GM12878 (cell line): Measurements from ENCODE around the gene PHYKPL. TPM values are rescaled to one million over a fixed set of nuclear protein-coding genes. Genes with fewer than 3 reads are reported as not detected.

Experiments
- ATAC-seq: fragments of 200-7000 bp; cut with Tn5 transposase; 3 replicates; pipeline ENCODE4 v1.9.1; 2020; ENCODE audit warnings: mild to moderate bottlenecking, moderate library complexity
- BruUV-seq: library from RNA; stranded (reverse); fragments of 400-500 nt; replicated peaks from 2 replicates; lab custom pipeline; 2021; lab: Mats Ljungman, UMichigan
- CTCF ChIA-PET: fragments of 300-600 bp; sonication (Branson Sonifier 250); formaldehyde crosslinking; extraction: SDS; loops from one replicate; lab custom pipeline; 2021; ENCODE audit warnings: inconsistent platforms; lab: Yijun Ruan, JAX
- POLR2A ChIA-PET: fragments of 350-600 bp; formaldehyde crosslinking; extraction: SDS; loops from one replicate; lab custom pipeline; 2021; ENCODE audit warnings: inconsistent platforms; lab: Charles Lee
- RAD21 ChIA-PET: fragments of 300-600 bp; sonication (Branson Sonifier 250); formaldehyde crosslinking; loops from one replicate; lab custom pipeline; 2023; ENCODE audit warnings: antibody characterized with exemption; ENCODE audit not compliant: unreplicated experiment; lab: Charles Lee
- SMC1A ChIA-PET: fragments of 300-600 bp; sonication (Branson Sonifier 250); formaldehyde crosslinking; loops from one replicate; lab custom pipeline; 2023; ENCODE audit not compliant: unreplicated experiment, uncharacterized antibody; lab: Charles Lee
- DNase-seq: peaks from one replicate; pipeline ENCODE4 v3.0.0-alpha.2; 2011; ENCODE audit warnings: low read depth, low spot score
- FAIRE-seq: peaks from 3 replicates; lab custom pipeline; 2011; peaks lifted over from hg19 to GRCh38; lab: Jason Lieb, UNC
- H2AFZ ChIP-seq: 2 replicates; pipeline ENCODE4 v1.6.0; 2011; ENCODE audit warnings: low read depth, low read length, control low read depth; ENCODE audit not compliant: control insufficient read depth
- H3K27ac ChIP-seq: 2 replicates; pipeline ENCODE4 v1.5.1; 2011; ENCODE audit warnings: control low read depth; ENCODE audit not compliant: control insufficient read depth, insufficient read depth
- H3K27me3 ChIP-seq, 2 experiments: replicated peaks in 1 of 2; 2 replicates each; pipeline versions ENCODE4 v1.6.0 to v1.6.1; 2011; ENCODE audit warnings: low read length in 1 of 2; ENCODE audit not compliant: control insufficient read depth in 2 of 2, insufficient read depth in 2 of 2
- H3K36me3 ChIP-seq, 2 experiments: 2 replicates each; pipeline ENCODE4 v1.5.1; 2011; ENCODE audit warnings: low read length in 1 of 2; ENCODE audit not compliant: control insufficient read depth in 2 of 2, insufficient read depth in 2 of 2
- H3K4me1 ChIP-seq: 2 replicates; pipeline ENCODE4 v1.6.1; 2011; ENCODE audit warnings: mild to moderate bottlenecking, low read length, moderate library complexity, mixed read lengths; ENCODE audit not compliant: control insufficient read depth, insufficient read depth
- H3K4me2 ChIP-seq: 2 replicates; pipeline ENCODE4 v1.6.0; 2011; ENCODE audit warnings: control low read depth; ENCODE audit not compliant: control insufficient read depth, insufficient read depth
- H3K4me3 ChIP-seq: fragments of 200-600 bp; sonication (generic); 2 replicates; pipeline ENCODE4 v1.5.1; 2016
- H3K79me2 ChIP-seq: 2 replicates; pipeline ENCODE4 v1.6.0; 2011; ENCODE audit warnings: low read length; ENCODE audit not compliant: control insufficient read depth, insufficient read depth
- H3K9ac ChIP-seq: 2 replicates; pipeline ENCODE4 v1.8.0; 2011; ENCODE audit warnings: low read length, control low read depth, mixed read lengths; ENCODE audit not compliant: control insufficient read depth, insufficient read depth
- H3K9me3 ChIP-seq: replicated peaks from 3 replicates; pipeline ENCODE4 v1.5.1; 2011; ENCODE audit warnings: mild to moderate bottlenecking, low read length; ENCODE audit not compliant: control insufficient read depth, insufficient read depth
- H4K20me1 ChIP-seq: 2 replicates; pipeline ENCODE4 v1.6.0; 2011; ENCODE audit not compliant: control insufficient read depth, insufficient read depth
- CBX5 ChIP-seq: sonication (generic); IDR thresholded peaks from 2 replicates; pipeline ENCODE4 v1.6.1; 2016; ENCODE audit warnings: low read depth, moderate library complexity, mild to moderate bottlenecking, inconsistent platforms
- CHD4 ChIP-seq: fragments of 200-600 bp; sonication (generic); IDR thresholded peaks from 2 replicates; pipeline ENCODE4 v1.6.1; 2016; ENCODE audit warnings: mild to moderate bottlenecking
- CREM ChIP-seq: IDR thresholded peaks from 2 replicates; pipeline ENCODE4 v1.6.1; 2014; ENCODE audit warnings: antibody characterized with exemption, low read depth
- ESRRA ChIP-seq: IDR thresholded peaks from 2 replicates; pipeline ENCODE4 v1.6.1; 2012; ENCODE audit warnings: mild to moderate bottlenecking, low read length, improper control_type of control experiment
- NR2C1 ChIP-seq: fragments of 450-650 bp; IDR thresholded peaks from 2 replicates; pipeline ENCODE4 v1.6.1; 2017; ENCODE audit warnings: antibody characterized with exemption, mild to moderate bottlenecking, moderate library complexity
- NR2C2 ChIP-seq: IDR thresholded peaks from 2 replicates; pipeline ENCODE4 v1.6.1; 2011; ENCODE audit warnings: borderline replicate concordance, low read depth; ENCODE audit not compliant: control insufficient read depth, insufficient read length
- SIN3A ChIP-seq: IDR thresholded peaks from 2 replicates; pipeline ENCODE4 v1.6.1; 2012; ENCODE audit warnings: low read depth, low read length, improper control_type of control experiment
- SIX5 ChIP-seq: IDR thresholded peaks from 2 replicates; pipeline ENCODE4 v1.6.1; 2011; ENCODE audit warnings: mild to moderate bottlenecking, low read depth, low read length, moderate library complexity; ENCODE audit not compliant: severe bottlenecking
- SMAD1 ChIP-seq: fragments of 450-650 bp; IDR thresholded peaks from 2 replicates; pipeline ENCODE4 v1.6.1; 2018; ENCODE audit warnings: mild to moderate bottlenecking, low read depth; ENCODE audit not compliant: partially characterized antibody
- ZNF384 ChIP-seq: IDR thresholded peaks from 2 replicates; pipeline ENCODE4 v1.6.1; 2012; ENCODE audit warnings: low read depth, mild to moderate bottlenecking, low read length, improper control_type of control experiment, borderline replicate concordance
- WGBS: methylation state at CpG from one replicate; pipeline ENCODE4 v1.1.6; 2016; ENCODE audit warnings: low lambda C conversion rate; ENCODE audit not compliant: insufficient replicate concordance, insufficient coverage; ENCODE audit errors: missing lambda C conversion rate; 5-methylcytosine and 5-hydroxymethylcytosine counted together
- in situ Hi-C: fragments of 300-500 bp; cut with MboI; formaldehyde crosslinking; loops from 9 replicates; pipeline ENCODE4 v1.14.3; 2018; ENCODE audit warnings: mixed read lengths
- intact Hi-C: fragments of 100-400 bp; cut with micrococcal nuclease; formaldehyde crosslinking; loops from one replicate; pipeline ENCODE4 v1.14.2; 2022; ENCODE audit not compliant: unreplicated experiment
- polyA plus RNA-seq, 11 experiments: library from polyadenylated mRNA; depleted of rRNA in 4 of 11; unstranded in 6 of 11; stranded (reverse) in 5 of 11; fragments of >200 nt; fragmentation: Nextera tagmentation in 4 of 11; fragmentation: Illumina TruSeq in 1 of 11; extraction: Ambion mirVana in 4 of 11; extraction: Trizol in 1 of 11; gene quantifications; 1 replicate in 1 of 11; 2 replicates in 10 of 11; pipeline versions ENCODE4 v1.2.1 to v1.2.3, GENCODE V29; 2011 to 2016; ENCODE audit warnings: inconsistent platforms in 2 of 11, missing spikeins in 2 of 11, low read depth in 1 of 11
- total RNA-seq, 4 experiments: library from RNA; depleted of rRNA in 3 of 4; stranded (reverse); fragments of >200 nt in 3 of 4; fragmentation: Illumina TruSeq in 1 of 4; extraction: Trizol in 1 of 4; gene quantifications; 2 replicates each; pipeline versions ENCODE4 v1.2.1 to v1.2.3, GENCODE V29; 2013 to 2021

Gene PHYKPL
- total and polyA plus RNA-seq, 10 of the 15 experiments (the other 5 are each of a cell fraction or from before 2014, with no cell fraction given) = 4.5 to 53.9 (median 25.6) TPM

DNA sequence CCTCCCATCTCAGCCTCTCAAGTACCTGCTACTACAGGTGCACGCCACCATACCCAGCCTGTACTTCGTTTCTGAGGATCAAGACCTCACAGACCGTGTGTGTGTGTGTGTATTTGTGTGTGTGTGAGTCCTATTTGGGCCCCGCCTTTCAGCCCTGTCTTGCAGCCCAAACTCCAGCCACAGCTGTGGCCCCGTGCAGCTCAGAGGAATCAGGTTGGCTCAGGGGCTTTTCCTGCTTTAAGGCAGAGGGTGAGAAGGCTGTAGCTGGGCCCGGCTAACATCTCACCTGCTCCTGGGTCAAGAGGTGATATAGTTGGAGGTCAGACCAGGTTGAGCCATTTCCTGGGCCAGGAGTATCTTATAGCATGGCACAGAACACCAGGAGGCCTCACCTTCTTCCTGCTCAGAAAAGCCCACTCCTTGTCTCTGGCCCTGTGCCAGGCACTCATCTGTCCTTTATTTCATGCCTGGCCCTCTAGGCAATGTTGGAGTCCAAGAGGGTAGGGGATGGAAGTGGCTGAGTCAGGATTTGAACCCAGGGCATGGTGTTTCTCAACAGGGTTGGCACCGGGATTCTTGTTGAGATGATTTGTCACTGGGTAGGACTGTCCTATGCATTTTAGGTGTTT is 1.6 kb upstream of the PHYKPL start:
- CTCF ChIA-PET = interaction anchor here (0.6 to 1.4 kb wide), 14 partner anchors 9 to 1262 kb away, joined by 3 to 6 read pairs (median 4); partner anchors contain the start of gene HNRNPAB
- peaks cover 42% of the 10 kb centered on the region for H3K4me1 ChIP-seq
- no peak for ATAC-seq
- TF ChIP-seq SMAD1 = no peak
- no peak for TF ChIP-seq NR2C2
- TF ChIP-seq CREM = no peak
- TF ChIP-seq SIX5 = no peak
- TF ChIP-seq SIN3A = no peak
- TF ChIP-seq ESRRA = no peak
- TF ChIP-seq CHD4 = no peak
- TF ChIP-seq NR2C1 = no peak
- TF ChIP-seq ZNF384 = no peak
- TF ChIP-seq CBX5 = no peak
- TF ChIP-seq, all 136 proteins: peak for 0
- no TSS peak for BruUV-seq
- H3K27me3 ChIP-seq = no peaks in the 10 kb centered on the region
- no peak overlapping the region; the same call in 1 of the 2 replicates for H2AFZ ChIP-seq
- DNase-seq (no peak), FAIRE-seq (no peak)
- no peak overlapping the region for H3K9ac ChIP-seq
- H3K4me3 ChIP-seq = no peak overlapping the region
- H4K20me1 ChIP-seq = no peaks in the 10 kb centered on the region
- in situ Hi-C loops (no loop called here), intact Hi-C loops (loop anchor here (2.0 kb wide), 1 partner anchor 317 kb away; no protein-coding TSS in a partner anchor)
- SMC1A ChIA-PET = interaction anchor here (0.9 to 1.8 kb wide), 3 partner anchors 18 to 318 kb away, joined by 3 to 4 read pairs (median 3); no protein-coding TSS in a partner anchor
- POLR2A ChIA-PET = interaction anchor here (0.7 kb wide), 1 partner anchor 1746 kb away, joined by 3 read pairs; no protein-coding TSS in a partner anchor
- no peaks in the 10 kb centered on the region for H3K9me3 ChIP-seq
- RAD21 ChIA-PET = interaction anchor here (0.8 to 1.0 kb wide), 2 partner anchors 17 to 227 kb away, joined by 3 read pairs; no protein-coding TSS in a partner anchor
- WGBS = 68% methylated on average over 7 of the region's 7 CpGs
- H3K79me2 ChIP-seq = peaks cover 29% of the 10 kb centered on the region
- no peak overlapping the region for H3K4me2 ChIP-seq
- H3K36me3 ChIP-seq = peaks cover 0 to 1% of the 10 kb centered on the region in 2 experiments
- H3K27ac ChIP-seq = no peak overlapping the region
